ENCODE measurements around the gene PTK7. TPM values are rescaled to one million over a fixed set of nuclear protein-coding genes. Genes with fewer than 3 reads are reported as not detected.
A peak's percentile ranks its signal among the peaks of the same experiment; 100 is the strongest.

Gene PTK7
- total and polyA plus RNA-seq, 5 donors from 2014 or later, result 0.25 to 2.3 TPM; not detected in 3

GRCh38 chr6:43176423-43176786 lies 100.3 kb downstream of the PTK7 start:
- peaks cover 5 to 46% (median 32%) of the 10 kb centered on the region in 4 donors for H3K4me1 Mint-ChIP-seq
- peak overlapping the region in 1 of 4 donors; percentile 96 for H3K4me3 Mint-ChIP-seq

GRCh38 chr6:43178150-43178549 lies 102.0 kb downstream of the PTK7 start:
- peak overlapping the region in 1 of 4 donors; percentile 52 for H3K4me3 Mint-ChIP-seq
- H3K27me3 ChIP-seq (ENCODE audit: control insufficient read depth, insufficient read depth, low read length), result no peaks in the 10 kb centered on the region
- H3K9me3 ChIP-seq (ENCODE audit: control insufficient read depth in 2 of 2, low read length in 2 of 2), result no peaks in the 10 kb centered on the region
- DNase-seq, result no peak
- H3K9me3 Mint-ChIP-seq, result peaks cover 0 to 1% (median 0%) of the 10 kb centered on the region in 7 donors
- H3K27me3 Mint-ChIP-seq, result no peaks in the 10 kb centered on the region
- peaks cover 5 to 51% (median 33%) of the 10 kb centered on the region in 4 donors for H3K4me1 Mint-ChIP-seq
- no peak overlapping the region for H3K27ac ChIP-seq (ENCODE audit: insufficient read depth, low read length, poor library complexity, severe bottlenecking)
- H3K36me3 ChIP-seq (ENCODE audit: control insufficient read depth, insufficient read depth, low read length), result peaks cover 34% of the 10 kb centered on the region
- no peak overlapping the region for H3K4me3 ChIP-seq (ENCODE audit: low read depth, low read length)
- peaks cover 50% of the 10 kb centered on the region for H3K4me1 ChIP-seq (ENCODE audit: control insufficient read depth, insufficient read depth, low read length, poor library complexity, severe bottlenecking)
- H3K27ac Mint-ChIP-seq, result no peak overlapping the region
- H3K36me3 Mint-ChIP-seq, result peaks cover 10% of the 10 kb centered on the region
- no peak for ATAC-seq (ENCODE audit: low read depth in 2 of 2)

More at GRCh38 chr6:43176423-43176786, 100.3 kb downstream of the PTK7 start:
- Histone ChIP-seq H3K4me1 (ENCODE audit: control insufficient read depth, insufficient read depth, low read length, poor library complexity, severe bottlenecking) (peaks cover 44% of the 10 kb centered on the region), H3K4me3 (ENCODE audit: low read depth, low read length) (no peak overlapping the region), H3K36me3 (ENCODE audit: control insufficient read depth, insufficient read depth, low read length) (peaks cover 34% of the 10 kb centered on the region), H3K27ac (ENCODE audit: insufficient read depth, low read length, poor library complexity, severe bottlenecking) (no peak overlapping the region), H3K9me3 (ENCODE audit: control insufficient read depth in 2 of 2, low read length in 2 of 2) (no peaks in the 10 kb centered on the region), H3K27me3 (ENCODE audit: control insufficient read depth, insufficient read depth, low read length) (no peaks in the 10 kb centered on the region)
- no peaks in the 10 kb centered on the region for H3K27me3 Mint-ChIP-seq
- peak overlapping the region in 1 of 3 donors; percentile 94 for H3K27ac Mint-ChIP-seq
- peaks cover 0 to 1% (median 0%) of the 10 kb centered on the region in 7 donors for H3K9me3 Mint-ChIP-seq
- peaks cover 10% of the 10 kb centered on the region for H3K36me3 Mint-ChIP-seq
- DNase-seq, result no peak
- ATAC-seq (ENCODE audit: low read depth in 2 of 2), result no peak

GRCh38 chr6:43178951-43179830 lies 103.1 kb downstream of the PTK7 start:
- Mint-ChIP-seq H3K27me3 (no peaks in the 10 kb centered on the region), H3K9me3 (peaks cover 0 to 1% (median 0%) of the 10 kb centered on the region in 7 donors), H3K27ac (no peak overlapping the region), H3K4me1 (peaks cover 5 to 52% (median 32%) of the 10 kb centered on the region in 4 donors), H3K4me3 (peak overlapping the region in 1 of 4 donors; percentile 52), H3K36me3 (peaks cover 10% of the 10 kb centered on the region)
- H3K36me3 ChIP-seq (ENCODE audit: control insufficient read depth, insufficient read depth, low read length), result peaks cover 34% of the 10 kb centered on the region
- no peak overlapping the region for H3K27ac ChIP-seq (ENCODE audit: insufficient read depth, low read length, poor library complexity, severe bottlenecking)
- no peaks in the 10 kb centered on the region for H3K9me3 ChIP-seq (ENCODE audit: control insufficient read depth in 2 of 2, low read length in 2 of 2)
- peaks cover 50% of the 10 kb centered on the region for H3K4me1 ChIP-seq (ENCODE audit: control insufficient read depth, insufficient read depth, low read length, poor library complexity, severe bottlenecking)
- no peak for ATAC-seq (ENCODE audit: low read depth in 2 of 2)
- H3K27me3 ChIP-seq (ENCODE audit: control insufficient read depth, insufficient read depth, low read length), result no peaks in the 10 kb centered on the region
- no peak overlapping the region for H3K4me3 ChIP-seq (ENCODE audit: low read depth, low read length)
- no peak for DNase-seq

GRCh38 chr6:43180058-43180457 lies 103.9 kb downstream of the PTK7 start:
- Mint-ChIP-seq H3K27ac (no peak overlapping the region), H3K4me3 (peak overlapping the region in 1 of 4 donors; percentile 38), H3K4me1 (peaks cover 7 to 53% (median 30%) of the 10 kb centered on the region in 4 donors), H3K36me3 (peaks cover 10% of the 10 kb centered on the region), H3K27me3 (no peaks in the 10 kb centered on the region), H3K9me3 (peaks cover 0 to 3% (median 0%) of the 10 kb centered on the region in 7 donors)
- no peaks in the 10 kb centered on the region for H3K9me3 ChIP-seq (ENCODE audit: control insufficient read depth in 2 of 2, low read length in 2 of 2)
- DNase-seq (no peak), ATAC-seq (ENCODE audit: low read depth in 2 of 2) (no peak)
- H3K27me3 ChIP-seq (ENCODE audit: control insufficient read depth, insufficient read depth, low read length), result no peaks in the 10 kb centered on the region
- peaks cover 50% of the 10 kb centered on the region for H3K4me1 ChIP-seq (ENCODE audit: control insufficient read depth, insufficient read depth, low read length, poor library complexity, severe bottlenecking)
- H3K36me3 ChIP-seq (ENCODE audit: control insufficient read depth, insufficient read depth, low read length), result peaks cover 37% of the 10 kb centered on the region
- H3K4me3 ChIP-seq (ENCODE audit: low read depth, low read length), result no peak overlapping the region
- H3K27ac ChIP-seq (ENCODE audit: insufficient read depth, low read length, poor library complexity, severe bottlenecking), result peak overlapping the region; percentile 73

GRCh38 chr6:43180985-43181384 lies 104.9 kb downstream of the PTK7 start:
- H3K27ac Mint-ChIP-seq, result peak overlapping the region; percentile 52 to 99 (median 89)
- H3K27me3 Mint-ChIP-seq, result no peaks in the 10 kb centered on the region
- Histone ChIP-seq H3K27ac (ENCODE audit: insufficient read depth, low read length, poor library complexity, severe bottlenecking) (peak overlapping the region; percentile 73), H3K9me3 (ENCODE audit: control insufficient read depth in 2 of 2, low read length in 2 of 2) (no peaks in the 10 kb centered on the region), H3K4me3 (ENCODE audit: low read depth, low read length) (no peak overlapping the region), H3K36me3 (ENCODE audit: control insufficient read depth, insufficient read depth, low read length) (peaks cover 31% of the 10 kb centered on the region), H3K4me1 (ENCODE audit: control insufficient read depth, insufficient read depth, low read length, poor library complexity, severe bottlenecking) (peaks cover 50% of the 10 kb centered on the region), H3K27me3 (ENCODE audit: control insufficient read depth, insufficient read depth, low read length) (no peaks in the 10 kb centered on the region)
- peaks cover 10% of the 10 kb centered on the region for H3K36me3 Mint-ChIP-seq
- peaks cover 0 to 3% (median 0%) of the 10 kb centered on the region in 7 donors for H3K9me3 Mint-ChIP-seq
- DNase-seq (no peak), ATAC-seq (ENCODE audit: low read depth in 2 of 2) (no peak)
- H3K4me3 Mint-ChIP-seq, result peak overlapping the region; percentile 90 to 97 (median 92)
- H3K4me1 Mint-ChIP-seq, result peaks cover 11 to 53% (median 33%) of the 10 kb centered on the region in 4 donors

GRCh38 chr6:43181621-43181941 lies 105.5 kb downstream of the PTK7 start:
- H3K4me3 Mint-ChIP-seq, result peak overlapping the region; percentile 90 to 97 (median 92)
- H3K27me3 Mint-ChIP-seq, result no peaks in the 10 kb centered on the region
- H3K4me3 ChIP-seq (ENCODE audit: low read depth, low read length), result peak overlapping the region; percentile 68
- H3K27ac Mint-ChIP-seq, result peak overlapping the region; percentile 71 to 99 (median 89)
- H3K36me3 Mint-ChIP-seq, result peaks cover 16% of the 10 kb centered on the region
- H3K4me1 ChIP-seq (ENCODE audit: control insufficient read depth, insufficient read depth, low read length, poor library complexity, severe bottlenecking), result peaks cover 48% of the 10 kb centered on the region
- H3K9me3 ChIP-seq (ENCODE audit: control insufficient read depth in 2 of 2, low read length in 2 of 2), result no peaks in the 10 kb centered on the region
- peak overlapping the region; percentile 73 for H3K27ac ChIP-seq (ENCODE audit: insufficient read depth, low read length, poor library complexity, severe bottlenecking)
- ATAC-seq (ENCODE audit: low read depth in 2 of 2) (no peak), DNase-seq (no peak)
- peaks cover 0 to 3% (median 0%) of the 10 kb centered on the region in 7 donors for H3K9me3 Mint-ChIP-seq
- H3K4me1 Mint-ChIP-seq, result peaks cover 11 to 57% (median 35%) of the 10 kb centered on the region in 4 donors
- H3K36me3 ChIP-seq (ENCODE audit: control insufficient read depth, insufficient read depth, low read length), result peaks cover 29% of the 10 kb centered on the region
- no peaks in the 10 kb centered on the region for H3K27me3 ChIP-seq (ENCODE audit: control insufficient read depth, insufficient read depth, low read length)

- Histone ChIP-seq H3K4me3 (ENCODE audit: low read depth, low read length) (peak within 1 kb of the TSS; percentile 74), H3K27me3 (ENCODE audit: control insufficient read depth, insufficient read depth, low read length) (no peaks in the 10 kb centered on the region), H3K4me1 (ENCODE audit: control insufficient read depth, insufficient read depth, low read length, poor library complexity, severe bottlenecking) (peaks cover 48% of the 10 kb centered on the region), H3K9me3 (ENCODE audit: control insufficient read depth in 2 of 2, low read length in 2 of 2) (no peaks in the 10 kb centered on the region), H3K36me3 (ENCODE audit: control insufficient read depth, insufficient read depth, low read length) (peaks cover 30% of the 10 kb centered on the region), H3K27ac (ENCODE audit: insufficient read depth, low read length, poor library complexity, severe bottlenecking) (peak within 1 kb of the TSS; percentile 73)
- H3K27me3 Mint-ChIP-seq, result no peaks in the 10 kb centered on the region
- H3K4me3 Mint-ChIP-seq, result peak within 1 kb of the TSS; percentile 90 to 97 (median 92)
- peak within 1 kb of the TSS; percentile 89 to 99 (median 91) for H3K27ac Mint-ChIP-seq
- peaks cover 11 to 61% (median 35%) of the 10 kb centered on the region in 4 donors for H3K4me1 Mint-ChIP-seq
- ATAC-seq (ENCODE audit: low read depth in 2 of 2) (peak; percentile 90 to 93), DNase-seq (peak; percentile 78 to 85 (median 80))
- H3K9me3 Mint-ChIP-seq, result peaks cover 0 to 3% (median 0%) of the 10 kb centered on the region in 7 donors
- H3K36me3 Mint-ChIP-seq, result peaks cover 18% of the 10 kb centered on the region
Measured at GRCh38 chr6:43181942-43182860, 106.1 kb downstream of the PTK7 start, which contains the start of gene CUL9. Gene CUL9, plus strand, starts transcription at chr6:43182196. Its CDS starts 2,115 bp downstream, at chr6:43184311.
